Measurements from ENCODE around the gene CASQ1.

DNA sequence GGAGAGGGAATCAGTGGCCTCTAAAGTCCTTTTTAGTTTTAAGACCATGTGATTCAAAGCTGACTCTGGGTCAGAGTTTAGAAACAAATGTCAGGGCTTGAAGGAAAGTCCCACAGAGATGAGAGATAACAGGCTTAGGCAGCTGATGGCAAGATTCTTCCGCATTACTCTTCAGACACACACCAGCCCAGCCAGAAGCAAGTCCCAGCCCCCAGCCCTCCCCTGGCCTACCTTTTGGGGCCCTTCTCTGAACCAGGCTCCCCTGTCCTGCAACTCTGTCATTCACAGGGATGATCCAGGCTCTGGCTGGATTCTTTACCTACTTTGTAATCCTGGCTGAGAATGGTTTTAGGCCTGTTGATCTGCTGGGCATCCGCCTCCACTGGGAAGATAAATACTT, 13.1 kb upstream of the CASQ1 start:
- TF ChIP-seq, protein P1, sequence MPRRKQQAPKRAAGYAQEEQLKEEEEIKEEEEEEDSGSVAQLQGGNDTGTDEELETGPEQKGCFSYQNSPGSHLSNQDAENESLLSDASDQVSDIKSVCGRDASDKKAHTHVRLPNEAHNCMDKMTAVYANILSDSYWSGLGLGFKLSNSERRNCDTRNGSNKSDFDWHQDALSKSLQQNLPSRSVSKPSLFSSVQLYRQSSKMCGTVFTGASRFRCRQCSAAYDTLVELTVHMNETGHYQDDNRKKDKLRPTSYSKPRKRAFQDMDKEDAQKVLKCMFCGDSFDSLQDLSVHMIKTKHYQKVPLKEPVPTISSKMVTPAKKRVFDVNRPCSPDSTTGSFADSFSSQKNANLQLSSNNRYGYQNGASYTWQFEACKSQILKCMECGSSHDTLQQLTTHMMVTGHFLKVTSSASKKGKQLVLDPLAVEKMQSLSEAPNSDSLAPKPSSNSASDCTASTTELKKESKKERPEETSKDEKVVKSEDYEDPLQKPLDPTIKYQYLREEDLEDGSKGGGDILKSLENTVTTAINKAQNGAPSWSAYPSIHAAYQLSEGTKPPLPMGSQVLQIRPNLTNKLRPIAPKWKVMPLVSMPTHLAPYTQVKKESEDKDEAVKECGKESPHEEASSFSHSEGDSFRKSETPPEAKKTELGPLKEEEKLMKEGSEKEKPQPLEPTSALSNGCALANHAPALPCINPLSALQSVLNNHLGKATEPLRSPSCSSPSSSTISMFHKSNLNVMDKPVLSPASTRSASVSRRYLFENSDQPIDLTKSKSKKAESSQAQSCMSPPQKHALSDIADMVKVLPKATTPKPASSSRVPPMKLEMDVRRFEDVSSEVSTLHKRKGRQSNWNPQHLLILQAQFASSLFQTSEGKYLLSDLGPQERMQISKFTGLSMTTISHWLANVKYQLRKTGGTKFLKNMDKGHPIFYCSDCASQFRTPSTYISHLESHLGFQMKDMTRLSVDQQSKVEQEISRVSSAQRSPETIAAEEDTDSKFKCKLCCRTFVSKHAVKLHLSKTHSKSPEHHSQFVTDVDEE (CRISPR knock-in tag; IDR thresholded peaks at IDR 0.05) = no peak
- TF ChIP-seq GLIS3 (CRISPR knock-in tag; IDR thresholded peaks at IDR 0.05) = no peak
- TF ChIP-seq SNAI2 (CRISPR knock-in tag; IDR thresholded peaks at IDR 0.05) = no peak
- TF ChIP-seq, protein P2, sequence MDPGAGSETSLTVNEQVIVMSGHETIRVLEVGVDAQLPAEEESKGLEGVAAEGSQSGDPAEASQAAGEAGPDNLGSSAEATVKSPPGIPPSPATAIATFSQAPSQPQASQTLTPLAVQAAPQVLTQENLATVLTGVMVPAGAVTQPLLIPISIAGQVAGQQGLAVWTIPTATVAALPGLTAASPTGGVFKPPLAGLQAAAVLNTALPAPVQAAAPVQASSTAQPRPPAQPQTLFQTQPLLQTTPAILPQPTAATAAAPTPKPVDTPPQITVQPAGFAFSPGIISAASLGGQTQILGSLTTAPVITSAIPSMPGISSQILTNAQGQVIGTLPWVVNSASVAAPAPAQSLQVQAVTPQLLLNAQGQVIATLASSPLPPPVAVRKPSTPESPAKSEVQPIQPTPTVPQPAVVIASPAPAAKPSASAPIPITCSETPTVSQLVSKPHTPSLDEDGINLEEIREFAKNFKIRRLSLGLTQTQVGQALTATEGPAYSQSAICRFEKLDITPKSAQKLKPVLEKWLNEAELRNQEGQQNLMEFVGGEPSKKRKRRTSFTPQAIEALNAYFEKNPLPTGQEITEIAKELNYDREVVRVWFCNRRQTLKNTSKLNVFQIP (CRISPR knock-in tag; IDR thresholded peaks at IDR 0.05; ENCODE audit: borderline replicate concordance, low read depth) = no peak
- TF ChIP-seq PPARA (CRISPR knock-in tag; IDR thresholded peaks at IDR 0.05; ENCODE audit: borderline replicate concordance) = no peak
- TF ChIP-seq ZFP3 (CRISPR knock-in tag; IDR thresholded peaks at IDR 0.05) = no peak

All from SK-N-SH treated with all-trans-retinoic acid at 6 μM for 48 hours (cell line).